DMS153 (cell line): ENCODE measurements around the gene ORC3.
A peak's percentile ranks its signal among the peaks of the same experiment; 100 is the strongest.

Experiments used
- DNase-seq: peaks from one replicate; lab custom pipeline; 2025; lab: John Stamatoyannopoulos, UW

Gene ORC3

DNA sequence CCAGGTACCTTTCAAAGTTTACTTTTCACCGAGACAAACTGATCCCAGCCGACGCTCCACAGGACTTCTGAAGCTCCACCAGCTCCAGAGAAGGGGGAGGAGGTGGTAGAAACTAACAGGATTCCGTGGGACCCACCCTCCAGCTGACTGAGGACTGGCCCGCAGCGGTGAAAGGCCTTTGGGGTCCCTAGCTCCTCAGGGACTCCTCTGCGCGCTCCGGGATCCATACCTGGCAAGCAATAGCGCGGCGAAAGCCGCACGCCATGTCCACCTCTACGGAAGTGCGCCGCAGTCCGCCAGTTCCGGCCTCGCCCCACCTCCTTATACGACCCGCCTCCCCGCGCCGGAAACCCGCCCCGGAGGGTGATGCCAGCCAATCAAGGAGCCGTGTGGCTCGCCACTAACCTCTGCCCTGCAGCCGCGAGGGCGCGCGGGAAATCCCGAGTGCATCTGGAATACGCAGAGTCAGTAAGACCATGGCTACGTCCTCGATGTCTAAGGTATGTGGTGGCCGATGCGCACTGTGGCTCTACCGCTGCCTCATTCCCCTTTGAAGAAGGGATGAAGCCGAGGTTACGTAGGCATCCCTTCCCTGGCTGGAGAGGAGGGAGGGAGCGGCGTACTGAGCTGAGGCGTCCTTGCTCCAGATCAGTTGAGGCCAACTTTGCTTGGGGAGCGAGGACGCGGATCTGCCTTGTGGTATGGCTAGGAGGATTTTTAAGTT is at the start of gene ORC3, which contains the start of gene RARS2:
Gene ORC3, plus strand, starts transcription at position 443 of the 724 bp plus-strand sequence. Its CDS starts 34 bp downstream, at position 477.
Gene RARS2, minus strand, starts transcription at position 295 of the 724 bp plus-strand sequence. Its CDS starts 30 bp downstream, at position 265.
- DNase-seq, result peak; percentile 92

DNA sequence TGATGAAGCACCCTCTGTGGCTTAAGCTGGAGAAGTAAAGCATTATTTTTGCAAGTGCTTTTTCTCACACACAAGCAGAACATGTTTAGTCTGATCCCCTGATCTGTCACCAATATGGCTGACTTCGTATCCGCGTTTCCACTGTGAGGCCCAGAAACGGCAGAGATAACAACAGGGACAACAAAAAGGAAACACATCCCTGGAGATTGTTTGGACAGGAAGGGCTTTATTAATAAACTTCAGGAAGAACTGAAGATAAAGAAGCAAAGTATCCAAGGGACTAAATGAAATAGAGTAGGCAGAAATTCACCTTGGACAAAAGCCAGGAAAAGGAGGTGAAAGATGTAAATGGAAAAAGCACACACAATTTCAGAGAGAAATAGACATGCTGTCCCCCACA is 49.4 kb upstream of the ORC3 start:
- no peak for DNase-seq

DNA sequence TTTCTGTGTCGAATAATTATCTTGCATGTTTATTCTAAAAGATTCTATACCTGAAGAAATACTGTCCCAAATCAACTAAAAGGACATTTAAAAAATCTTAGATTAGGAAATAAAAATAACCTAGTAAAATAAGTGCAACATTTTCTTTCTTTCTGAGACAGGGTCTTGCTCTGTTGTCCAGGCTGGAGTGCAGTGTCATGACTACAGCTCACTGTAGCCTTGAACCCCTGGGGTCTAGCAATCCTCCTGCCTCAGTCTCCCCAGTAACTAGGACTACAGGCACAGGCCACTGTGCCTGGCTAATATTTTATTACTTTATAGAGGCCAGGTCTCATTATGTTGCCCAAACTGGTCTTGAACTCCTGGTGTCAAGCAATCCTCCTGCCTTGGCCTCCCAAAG is 48.9 kb upstream of the ORC3 start:
- DNase-seq, result no peak

DNA sequence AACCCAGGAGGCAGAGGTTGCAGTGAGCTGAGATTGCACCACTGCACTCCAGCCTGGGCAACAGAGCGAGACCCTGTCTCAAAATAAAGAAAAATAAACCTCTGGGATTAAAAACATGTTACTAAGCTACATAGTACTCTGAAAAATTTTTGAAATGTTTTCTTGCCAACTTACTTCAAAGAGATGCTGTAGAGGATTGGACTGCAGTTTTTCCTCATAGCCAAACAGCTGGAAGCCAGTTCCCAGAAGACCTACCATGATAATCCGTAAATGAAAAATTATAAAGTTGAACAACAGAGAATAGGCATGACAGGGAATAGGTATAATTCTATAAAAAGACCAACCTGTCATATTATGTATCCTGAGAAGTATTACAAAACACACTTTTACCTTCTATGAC is 48.2 kb upstream of the ORC3 start:
- DNase-seq, result no peak

DNA sequence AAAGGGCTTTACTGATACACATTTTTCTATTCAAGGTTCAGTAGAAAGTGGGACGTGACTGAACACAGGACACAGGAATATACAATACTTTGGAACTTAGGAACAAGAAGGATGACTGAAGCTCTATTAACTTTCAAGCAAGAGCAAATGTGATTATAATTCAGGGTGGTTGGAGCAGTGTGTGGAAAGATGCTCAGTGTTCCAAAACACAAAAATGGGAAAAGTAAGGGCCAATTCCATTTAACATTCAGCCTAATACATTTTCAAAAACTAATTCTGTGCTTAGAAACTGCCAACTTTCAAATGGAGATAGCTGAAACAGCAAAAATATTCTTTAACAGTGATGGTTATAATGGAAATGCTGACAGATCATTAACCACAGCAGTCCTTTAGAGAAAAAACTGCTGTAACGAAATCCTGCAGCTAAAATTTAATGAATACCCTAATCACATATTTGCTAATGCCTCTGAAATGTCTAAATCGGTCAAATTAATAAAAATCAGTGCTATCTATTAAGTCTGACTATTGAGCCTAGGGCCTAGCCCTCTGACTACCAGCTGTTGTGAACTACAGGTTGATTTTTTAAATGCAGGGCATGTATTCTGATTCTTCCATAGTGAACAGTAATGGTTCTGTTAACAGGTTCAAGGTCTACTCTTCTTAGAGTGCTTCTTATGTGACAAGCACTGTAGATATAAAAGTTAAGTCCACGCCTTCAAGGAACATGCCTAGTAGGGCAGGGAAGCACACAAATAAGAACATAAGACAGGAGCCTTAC is 46.0 kb upstream of the ORC3 start:
- DNase-seq, result no peak

DNA sequence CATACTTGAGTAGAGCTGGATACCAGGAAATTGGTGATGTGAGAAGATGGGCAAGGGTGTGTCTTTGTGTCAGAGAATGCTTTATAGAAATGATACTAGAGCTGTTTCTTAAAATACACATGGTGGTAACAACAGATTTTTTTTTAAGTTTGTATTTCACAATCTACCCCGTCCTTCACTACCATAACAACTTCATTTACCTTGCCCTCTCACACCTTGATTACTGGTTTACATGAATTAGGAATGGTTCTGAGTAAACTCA is 45.5 kb upstream of the ORC3 start:
- no peak for DNase-seq

DNA sequence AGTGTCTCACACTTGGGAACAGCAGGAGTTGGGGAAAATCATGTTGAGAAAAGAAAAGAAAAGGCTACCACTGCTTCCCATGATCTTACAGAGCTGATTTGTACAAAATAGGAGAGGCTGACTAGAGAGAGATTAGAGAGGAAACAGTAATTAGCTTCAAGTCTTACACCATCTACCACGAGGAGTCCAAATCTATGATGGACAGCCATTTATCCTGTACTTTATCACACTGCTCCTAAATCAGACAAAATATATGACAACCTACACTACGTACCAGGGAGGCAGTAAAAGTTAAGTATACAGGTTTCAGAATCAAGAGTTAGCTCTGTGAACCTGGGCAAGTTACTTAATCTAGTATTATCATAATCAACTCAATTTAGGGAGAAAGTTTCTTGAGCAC is 38.1 kb upstream of the ORC3 start:
- DNase-seq, result no peak

DNA sequence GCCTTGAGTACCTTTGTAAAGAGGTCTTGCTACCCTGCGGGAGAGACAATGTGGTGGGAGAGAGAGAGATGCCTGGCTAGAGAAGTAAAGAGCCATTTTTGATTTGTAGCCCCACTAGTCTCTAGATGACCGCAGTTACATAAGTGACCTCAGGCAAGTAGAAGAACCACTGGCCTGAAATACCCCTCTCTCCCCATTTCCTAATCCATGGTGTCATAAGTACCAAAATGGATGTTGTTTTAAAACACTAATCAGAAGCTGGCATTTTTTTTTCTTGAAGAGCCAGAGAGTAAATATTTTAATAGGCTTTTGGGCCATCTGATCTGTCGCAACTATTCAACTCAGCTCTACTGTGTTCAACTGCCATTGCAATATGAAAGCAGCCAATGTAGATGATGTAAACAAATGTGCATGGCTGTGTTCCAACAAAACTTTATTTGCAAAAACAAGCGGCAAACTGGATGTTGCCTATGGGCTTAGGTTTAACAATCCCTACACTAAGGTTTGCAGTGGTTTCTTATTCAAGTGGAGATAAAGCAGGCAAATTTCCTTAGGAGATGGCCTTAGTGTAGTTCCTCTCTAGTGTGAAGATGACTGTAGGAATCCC is 36.7 kb upstream of the ORC3 start:
- DNase-seq, result no peak

DNA sequence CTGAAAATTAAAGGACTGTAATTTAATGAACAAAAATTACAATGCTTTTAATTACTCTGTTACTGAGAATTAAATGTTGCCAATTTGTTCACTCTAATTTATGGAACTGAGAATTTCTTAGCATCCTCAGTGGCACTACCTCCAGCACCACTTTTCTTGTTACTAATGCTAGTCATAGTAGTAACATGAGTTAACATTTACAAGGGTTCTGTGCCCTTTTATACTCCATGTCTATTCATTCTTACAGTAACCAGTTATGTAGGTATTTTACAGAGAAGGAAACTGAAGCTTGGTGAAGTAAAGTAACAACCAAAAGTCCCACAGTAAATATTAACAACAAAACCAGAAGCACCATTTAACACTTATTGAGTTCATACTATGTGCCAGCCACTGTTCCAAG is 34.4 kb upstream of the ORC3 start:
- DNase-seq, result no peak

DNA sequence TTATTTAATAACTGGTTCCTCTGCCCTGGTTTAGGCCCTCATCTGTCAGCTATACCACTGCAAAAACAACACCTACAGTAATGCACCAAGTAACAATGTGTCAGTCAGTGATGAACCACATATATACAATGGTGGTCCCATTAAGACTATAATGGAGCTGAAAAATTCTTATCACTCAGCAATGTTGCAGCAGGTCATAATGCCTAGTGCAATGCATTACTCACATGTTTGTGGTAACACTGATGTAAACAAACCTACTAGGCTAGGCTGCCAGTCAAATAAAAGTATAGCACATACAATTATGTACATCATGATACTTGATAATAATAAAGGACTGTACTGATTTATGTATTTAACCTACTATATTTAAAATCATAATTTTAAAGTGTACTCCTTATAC is 31.5 kb upstream of the ORC3 start:
- no peak for DNase-seq

DNA sequence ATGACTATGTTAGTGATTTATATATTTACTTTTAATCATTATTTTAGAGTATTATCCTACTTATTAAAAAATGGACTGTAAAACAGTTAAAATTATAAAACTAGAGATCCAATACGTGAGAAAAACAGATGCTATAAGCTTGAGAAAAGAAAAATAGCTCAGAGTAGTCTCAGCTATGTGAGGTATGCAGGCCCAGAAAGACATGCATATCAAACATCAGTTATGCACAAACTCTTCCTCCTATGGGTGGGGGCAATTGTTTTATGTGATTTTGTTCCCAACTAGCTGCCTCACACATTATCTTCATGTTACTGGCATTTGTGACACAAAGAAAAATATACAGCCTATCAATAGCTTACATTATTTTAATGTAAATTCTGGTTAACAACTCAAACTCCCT is 28.9 kb upstream of the ORC3 start:
- DNase-seq, result no peak

DNA sequence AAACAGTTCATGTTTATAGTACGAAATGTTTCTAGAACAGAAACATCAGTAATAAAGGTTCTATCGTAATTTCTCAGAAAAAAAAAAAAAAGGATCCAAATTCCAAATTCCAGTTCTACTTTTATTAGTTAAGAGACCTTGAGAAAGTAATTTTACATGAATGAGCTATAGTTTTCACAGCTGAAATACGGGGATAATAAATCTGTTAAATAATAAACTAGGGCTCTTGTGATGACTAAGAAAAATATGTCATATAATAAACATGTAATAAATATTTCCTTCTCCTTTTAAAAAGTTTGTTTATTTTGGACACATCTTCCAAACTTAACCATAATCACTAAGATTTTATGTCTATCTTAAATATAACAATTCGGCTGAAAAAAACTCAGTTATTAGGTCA is 17.9 kb upstream of the ORC3 start:
- DNase-seq, result no peak

DNA sequence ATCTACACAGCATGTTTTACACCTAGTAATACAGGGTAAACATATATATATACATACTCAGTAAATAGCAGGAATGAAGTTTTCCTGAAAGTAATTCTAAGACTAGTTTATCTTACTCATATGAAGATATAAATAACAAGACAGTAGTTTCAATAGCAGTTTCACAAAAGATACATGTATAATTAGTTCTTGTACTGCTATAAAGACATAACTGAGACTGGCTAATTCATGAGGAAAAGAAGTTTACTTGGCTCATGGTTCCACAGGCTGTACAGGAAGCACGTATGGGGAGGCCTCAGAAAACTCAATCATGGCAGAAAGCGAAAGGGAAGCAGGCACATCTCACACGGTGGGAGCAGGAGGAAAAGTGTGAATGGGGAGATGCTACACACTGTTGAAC is 17.1 kb upstream of the ORC3 start:
- DNase-seq, result no peak

DNA sequence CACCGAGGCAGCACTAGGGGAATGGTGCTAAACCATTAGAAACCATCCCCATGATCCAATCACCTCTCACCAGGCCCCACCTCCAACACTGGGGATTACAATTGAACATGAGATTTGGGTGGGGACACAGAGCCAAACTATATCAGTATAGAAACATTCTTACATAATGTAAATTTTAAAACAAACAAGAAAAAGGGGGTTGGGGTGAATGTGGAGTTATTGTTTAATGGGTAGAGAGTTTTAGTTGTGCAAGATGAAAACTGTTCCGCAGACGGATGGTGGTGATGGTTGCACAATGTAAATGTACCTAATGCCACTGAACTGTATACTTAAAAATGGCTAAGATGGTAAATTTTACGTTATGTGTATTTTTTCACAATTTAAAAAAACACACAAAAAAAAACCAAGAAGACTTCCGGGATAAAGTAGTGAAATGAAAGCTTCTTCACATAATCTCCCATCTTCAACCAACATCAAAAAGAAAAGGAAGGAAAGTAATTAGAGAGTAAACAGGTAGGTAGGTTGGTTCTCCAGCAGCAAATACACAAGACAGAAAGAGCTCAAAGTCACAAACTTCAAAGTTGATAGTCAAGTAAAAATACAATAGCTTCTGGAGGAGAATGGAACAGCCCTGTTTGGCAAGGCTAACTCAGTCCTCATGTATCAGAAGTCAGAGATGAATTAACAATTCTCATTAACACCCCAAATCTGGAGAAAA is 16.5 kb upstream of the ORC3 start:
- DNase-seq, result no peak

DNA sequence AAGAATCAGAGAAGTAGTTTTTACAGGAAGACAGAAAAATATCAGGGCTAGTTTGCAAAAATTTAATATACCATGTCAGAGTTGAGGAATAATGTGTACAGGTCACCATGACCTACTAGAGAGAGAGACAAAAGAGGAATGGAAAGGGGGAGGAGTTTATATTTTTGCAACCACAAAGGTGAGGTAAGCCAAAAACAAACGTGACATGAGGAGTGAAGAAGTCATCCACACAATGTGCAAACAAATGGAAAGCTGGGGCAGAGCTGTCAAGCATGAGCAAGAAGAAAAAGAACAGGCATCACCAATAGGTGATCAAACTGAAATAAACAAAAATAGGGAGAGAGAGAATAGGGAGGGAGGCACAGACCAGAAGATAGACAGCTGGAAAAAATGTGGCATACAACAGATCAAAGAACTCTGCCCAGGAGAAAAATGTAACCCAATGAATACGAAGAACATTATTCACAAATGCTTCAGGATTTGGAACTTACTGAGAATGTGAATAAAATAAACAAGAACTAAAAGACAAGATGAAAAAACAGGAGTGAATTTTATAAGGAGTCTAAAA is 15.6 kb upstream of the ORC3 start:
- peak; percentile 80 for DNase-seq

DNA sequence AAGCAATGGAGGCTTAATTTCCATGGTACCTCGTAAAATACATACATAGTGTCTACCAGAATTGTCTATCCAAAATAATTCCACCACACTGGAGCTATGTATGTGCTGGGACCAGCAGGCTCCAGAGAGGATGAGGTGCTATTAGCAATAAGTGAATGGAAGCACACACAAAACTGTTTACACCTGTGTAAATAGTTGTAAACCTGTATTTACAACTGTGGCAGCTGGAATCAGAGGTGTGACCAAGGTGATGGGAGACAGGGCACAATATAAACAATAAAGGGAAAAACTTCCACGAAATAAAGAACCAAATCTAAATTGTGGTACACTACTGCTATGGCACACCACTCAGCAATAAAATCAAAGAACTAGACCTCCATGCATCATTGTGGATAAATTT is 14.5 kb upstream of the ORC3 start:
- peak; percentile 80 for DNase-seq

DNA sequence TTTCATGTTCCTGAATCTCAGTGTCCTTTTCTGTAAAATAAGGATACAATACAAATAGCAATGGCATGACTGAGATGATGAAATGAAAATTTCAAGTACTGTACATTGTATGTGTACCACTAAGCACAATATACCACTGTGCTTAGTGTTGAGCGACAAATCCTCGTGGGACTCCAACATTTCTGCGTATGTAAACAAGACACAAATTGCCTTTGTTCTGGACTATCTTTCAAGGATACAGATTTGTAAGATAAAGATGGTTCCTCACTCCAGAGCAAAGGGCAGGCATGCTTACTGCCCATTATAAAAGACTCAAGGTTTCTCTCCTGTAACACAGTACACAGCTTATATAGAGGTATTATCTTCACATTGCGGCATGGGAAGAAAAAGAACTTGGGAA is 6.1 kb upstream of the ORC3 start:
- DNase-seq, result no peak

DNA sequence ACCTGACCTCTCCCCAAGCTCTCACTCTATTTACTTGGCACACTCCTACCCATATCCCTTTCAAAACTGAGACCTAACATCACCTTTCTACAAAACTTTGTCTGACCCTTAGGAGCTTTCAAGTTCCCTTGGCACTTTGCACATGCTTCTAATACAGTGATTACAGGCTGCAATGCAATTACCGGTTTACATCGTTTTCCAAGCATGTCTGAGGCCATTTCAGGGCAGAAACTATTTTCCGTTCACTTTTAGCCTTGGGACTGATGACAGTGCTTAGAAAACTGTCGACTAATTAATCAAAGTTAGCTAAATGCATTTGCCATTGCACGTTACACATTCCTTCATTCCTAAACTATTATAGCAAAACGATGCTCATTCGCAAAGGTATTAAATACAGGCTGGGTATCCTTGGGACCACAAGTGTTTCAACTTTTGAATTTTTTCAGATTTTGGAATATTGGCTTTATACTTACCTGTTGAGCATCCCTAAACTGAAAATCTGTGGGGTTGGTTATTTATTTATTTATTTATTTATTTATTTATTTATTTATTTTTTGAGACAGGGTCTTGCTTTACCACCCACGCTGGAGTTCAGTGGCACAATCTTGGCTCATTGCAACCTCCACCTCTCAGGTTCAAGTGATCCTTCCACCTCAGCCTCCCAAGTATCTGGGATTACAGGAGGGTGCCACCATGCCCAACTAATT is 3.4 kb upstream of the ORC3 start:
- no peak for DNase-seq

DNA sequence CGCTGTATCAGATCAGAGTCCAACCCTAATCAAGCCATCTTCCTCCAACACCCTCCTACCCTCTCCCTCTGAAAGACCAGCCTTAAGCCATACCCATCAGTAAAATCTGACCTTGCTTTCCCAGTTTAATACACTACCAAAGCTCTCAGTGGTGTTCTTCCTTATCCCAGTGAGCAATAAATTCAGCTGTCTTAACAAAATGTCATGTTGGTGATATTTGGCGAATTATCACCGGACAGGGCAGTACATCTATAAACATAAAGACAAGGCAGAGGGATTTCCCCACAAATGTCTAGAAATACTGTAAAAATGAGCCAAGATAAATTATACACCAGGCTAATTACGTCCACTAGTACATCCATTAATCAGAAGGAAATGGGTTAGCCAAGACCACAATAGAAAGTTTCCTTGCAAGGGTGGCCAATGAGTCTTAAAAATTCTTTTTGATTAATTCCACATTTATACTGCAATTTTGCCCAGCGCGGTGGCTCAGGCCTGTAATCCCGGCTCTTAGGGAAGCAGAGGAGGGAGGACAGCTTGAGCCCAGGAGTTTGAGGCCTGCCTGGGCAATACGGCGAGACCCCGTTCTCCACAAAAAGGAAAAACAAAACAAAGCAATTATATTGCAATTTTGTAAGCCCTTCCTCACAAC is 1.1 kb upstream of the ORC3 start:
- no peak for DNase-seq

DNA sequence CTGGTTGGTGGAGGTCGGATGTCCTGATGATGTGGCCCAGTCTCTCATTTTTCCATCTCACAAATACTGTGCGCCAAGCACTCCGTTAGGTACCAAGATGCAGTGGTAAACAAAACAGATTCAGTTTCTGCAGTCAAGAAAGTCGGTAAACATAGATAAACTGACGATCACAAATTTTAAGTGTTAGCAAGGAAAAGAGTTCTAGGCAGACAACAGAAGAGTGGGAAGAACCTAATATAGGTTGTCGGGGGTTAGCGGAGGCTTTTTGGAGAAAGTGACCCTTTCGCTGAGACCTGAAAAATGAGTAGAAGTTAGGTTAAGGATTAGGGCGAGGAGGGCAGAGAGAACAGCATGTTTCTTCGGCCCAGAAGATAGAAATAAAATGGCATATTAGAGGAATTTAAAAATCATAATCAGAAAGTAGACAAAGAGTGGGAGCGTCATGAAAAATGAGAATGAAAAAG is 514 bp downstream of the ORC3 start:
- DNase-seq, result no peak

DNA sequence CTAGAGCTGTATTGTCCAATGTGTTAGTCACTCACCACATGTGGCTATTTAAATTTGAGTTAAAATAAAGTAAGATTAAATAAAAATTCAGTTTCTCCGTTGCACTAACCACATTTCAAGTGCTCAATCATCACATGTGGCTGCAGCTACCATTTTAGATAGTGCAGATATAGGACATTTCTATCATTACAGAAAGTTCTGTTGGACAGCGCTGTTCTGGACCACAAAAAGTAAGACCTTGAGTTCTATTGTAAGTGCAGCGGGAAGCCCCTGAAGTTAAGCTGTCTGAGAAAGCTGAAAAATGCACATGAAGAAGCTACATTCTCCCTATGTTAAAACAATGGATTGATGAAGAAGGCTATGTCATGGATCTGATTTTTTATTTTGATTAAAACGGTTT is 1.1 kb downstream of the ORC3 start:
- no peak for DNase-seq
